Caco-2 (cell line): ENCODE data around the gene WWOX. TPM values are rescaled to one million over a fixed set of nuclear protein-coding genes. Genes with fewer than 3 reads are reported as not detected.

Experiments
- BruUV-seq: library from RNA; stranded (reverse); fragments of 400-500 nt; replicated peaks from 2 replicates; lab custom pipeline; 2021; lab: Mats Ljungman, UMichigan
- CTCF ChIA-PET: fragments of 300-600 bp; sonication (Branson Sonifier 250); formaldehyde crosslinking; loops from one replicate; lab custom pipeline; 2022; ENCODE audit warnings: antibody characterized with exemption; lab: Charles Lee
- POLR2A ChIA-PET: fragments of 300-600 bp; sonication (Branson Sonifier 250); formaldehyde crosslinking; loops from one replicate; lab custom pipeline; 2022; ENCODE audit warnings: antibody characterized with exemption; lab: Charles Lee
- DNase-seq, 2 experiments: peaks; one replicate each; pipeline versions ENCODE4 v3.0.0 to v3.0.0-alpha.2; 2020 to 2022
- H3K27me3 ChIP-seq: replicated peaks from 2 replicates; pipeline ENCODE4 v1.6.0; 2011; ENCODE audit warnings: low read length; ENCODE audit not compliant: control insufficient read depth, insufficient read depth
- H3K36me3 ChIP-seq: 2 replicates; pipeline ENCODE4 v1.5.1; 2011; ENCODE audit warnings: low read length; ENCODE audit not compliant: control insufficient read depth, insufficient read depth
- H3K4me1 ChIP-seq: fragments of 250-450 bp; sonication (Bioruptor Pico); 2 replicates; pipeline ENCODE4 v1.5.1; 2020; ENCODE audit warnings: mild to moderate bottlenecking
- H3K4me3 ChIP-seq: 2 replicates; pipeline ENCODE4 v1.5.1; 2011; ENCODE audit warnings: low read depth, mild to moderate bottlenecking, control low read depth, low read length
- H3K9me3 ChIP-seq: fragments of 250-450 bp; sonication (Bioruptor Pico); 2 replicates; pipeline ENCODE4 v1.5.1; 2020; ENCODE audit warnings: mild to moderate bottlenecking, moderate library complexity
- H3K27ac Mint-ChIP-seq: one replicate; pipeline ENCODE4 v1.8.0; 2022; ENCODE audit warnings: mixed read lengths; ENCODE audit not compliant: unreplicated experiment
- H3K27me3 Mint-ChIP-seq: one replicate; pipeline ENCODE4 v1.8.0; 2022; ENCODE audit warnings: mixed read lengths; ENCODE audit not compliant: insufficient read depth, unreplicated experiment
- H3K36me3 Mint-ChIP-seq: one replicate; pipeline ENCODE4 v1.8.0; 2022; ENCODE audit warnings: mild to moderate bottlenecking, mixed read lengths; ENCODE audit not compliant: insufficient read depth, unreplicated experiment
- H3K4me1 Mint-ChIP-seq: one replicate; pipeline ENCODE4 v1.8.0; 2022; ENCODE audit warnings: low read depth, mixed read lengths; ENCODE audit not compliant: unreplicated experiment
- H3K4me3 Mint-ChIP-seq: one replicate; pipeline ENCODE4 v1.8.0; 2022; ENCODE audit warnings: mild to moderate bottlenecking, moderate library complexity, mixed read lengths; ENCODE audit not compliant: unreplicated experiment
- H3K9me3 Mint-ChIP-seq: one replicate; pipeline ENCODE4 v1.8.0; 2022; ENCODE audit warnings: mixed read lengths; ENCODE audit not compliant: unreplicated experiment
- intact Hi-C: fragments of 100-400 bp; cut with micrococcal nuclease; formaldehyde crosslinking; loops from one replicate; pipeline ENCODE4 v1.10.0; 2022; ENCODE audit not compliant: unreplicated experiment
- total RNA-seq: library from RNA; stranded (reverse); gene quantifications from 2 replicates; pipeline ENCODE4 v1.2.3, GENCODE V29; 2022
- TF ChIP-seq, protein P1 (sequence below), 2 experiments: fragments of 200-600 bp in 1 of 2; IDR thresholded peaks; 1 replicate in 1 of 2; 2 replicates in 1 of 2; pipeline versions ENCODE4 v1.5.1 to v1.8.0; 2011 to 2022; ENCODE audit warnings: antibody characterized with exemption in 1 of 2, control low read depth in 1 of 2, inconsistent platforms in 1 of 2, low read depth in 1 of 2, low read length in 1 of 2, mild to moderate bottlenecking in 1 of 2, moderate library complexity in 1 of 2; ENCODE audit not compliant: insufficient read depth in 1 of 2, severe bottlenecking in 1 of 2, unreplicated experiment in 1 of 2

The WWOX gene
- total RNA-seq, 1 experiment from 2014 or later: 45.0 TPM

- Histone ChIP-seq H3K4me1 (peaks cover 9% of the 10 kb centered on the region), H3K4me3 (no peak overlapping the region), H3K9me3 (no peaks in the 10 kb centered on the region), H3K36me3 (no peaks in the 10 kb centered on the region), H3K27me3 (no peaks in the 10 kb centered on the region)
- TF ChIP-seq, protein P1, sequence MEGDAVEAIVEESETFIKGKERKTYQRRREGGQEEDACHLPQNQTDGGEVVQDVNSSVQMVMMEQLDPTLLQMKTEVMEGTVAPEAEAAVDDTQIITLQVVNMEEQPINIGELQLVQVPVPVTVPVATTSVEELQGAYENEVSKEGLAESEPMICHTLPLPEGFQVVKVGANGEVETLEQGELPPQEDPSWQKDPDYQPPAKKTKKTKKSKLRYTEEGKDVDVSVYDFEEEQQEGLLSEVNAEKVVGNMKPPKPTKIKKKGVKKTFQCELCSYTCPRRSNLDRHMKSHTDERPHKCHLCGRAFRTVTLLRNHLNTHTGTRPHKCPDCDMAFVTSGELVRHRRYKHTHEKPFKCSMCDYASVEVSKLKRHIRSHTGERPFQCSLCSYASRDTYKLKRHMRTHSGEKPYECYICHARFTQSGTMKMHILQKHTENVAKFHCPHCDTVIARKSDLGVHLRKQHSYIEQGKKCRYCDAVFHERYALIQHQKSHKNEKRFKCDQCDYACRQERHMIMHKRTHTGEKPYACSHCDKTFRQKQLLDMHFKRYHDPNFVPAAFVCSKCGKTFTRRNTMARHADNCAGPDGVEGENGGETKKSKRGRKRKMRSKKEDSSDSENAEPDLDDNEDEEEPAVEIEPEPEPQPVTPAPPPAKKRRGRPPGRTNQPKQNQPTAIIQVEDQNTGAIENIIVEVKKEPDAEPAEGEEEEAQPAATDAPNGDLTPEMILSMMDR (IDR thresholded peaks at IDR 0.05; ENCODE audit: insufficient read depth in 1 of 2, low read depth in 1 of 2, low read length in 1 of 2, severe bottlenecking in 1 of 2, unreplicated experiment in 1 of 2): no peak
- H3K27me3 Mint-ChIP-seq: no peaks in the 10 kb centered on the region
- no peak for DNase-seq
- no TSS peak for BruUV-seq
- H3K4me1 Mint-ChIP-seq: peaks cover 13% of the 10 kb centered on the region
- ChIA-PET POLR2A (no interaction called here), CTCF (no interaction called here)
- intact Hi-C loops: no loop called here
- no peak overlapping the region for H3K27ac Mint-ChIP-seq
- H3K4me3 Mint-ChIP-seq: no peak overlapping the region
- peaks cover 5% of the 10 kb centered on the region for H3K36me3 Mint-ChIP-seq
- H3K9me3 Mint-ChIP-seq: peaks cover 15% of the 10 kb centered on the region
Observed at GRCh38 chr16:78737630-78738029, 638.2 kb downstream of the WWOX start.

DNA sequence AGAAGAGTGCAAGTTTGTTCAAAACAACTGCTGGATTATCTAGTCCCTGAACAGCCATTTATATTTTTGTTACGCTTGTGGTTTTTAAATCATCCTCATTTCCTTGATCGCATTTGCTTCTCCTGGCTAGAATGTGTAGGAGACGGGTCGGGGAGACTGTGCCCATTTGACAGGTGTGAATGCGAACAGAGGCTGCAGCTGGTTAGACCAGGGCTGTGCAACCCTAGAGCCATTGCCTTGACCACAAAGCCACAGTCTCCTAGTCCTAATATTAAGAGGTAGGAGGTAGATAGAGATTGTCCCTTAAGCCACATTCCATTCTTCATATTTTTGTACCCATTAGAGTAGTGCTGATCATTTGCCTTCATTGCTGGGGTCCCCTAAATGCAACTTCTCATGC is 639.1 kb downstream of the WWOX start:
- BruUV-seq: no TSS peak
- peaks cover 9% of the 10 kb centered on the region for H3K4me1 ChIP-seq
- no peak overlapping the region for H3K27ac Mint-ChIP-seq
- H3K36me3 ChIP-seq: no peaks in the 10 kb centered on the region
- no peaks in the 10 kb centered on the region for H3K9me3 ChIP-seq
- CTCF ChIA-PET: no interaction called here
- intact Hi-C loops: no loop called here
- H3K4me3 ChIP-seq: no peak overlapping the region
- POLR2A ChIA-PET: no interaction called here
- TF ChIP-seq, protein P1 (IDR thresholded peaks at IDR 0.05; ENCODE audit: insufficient read depth in 1 of 2, low read depth in 1 of 2, low read length in 1 of 2, severe bottlenecking in 1 of 2, unreplicated experiment in 1 of 2): no peak
- peaks cover 8% of the 10 kb centered on the region for H3K4me1 Mint-ChIP-seq
- no peak overlapping the region for H3K4me3 Mint-ChIP-seq
- H3K36me3 Mint-ChIP-seq: peaks cover 5% of the 10 kb centered on the region
- no peak for DNase-seq
- no peaks in the 10 kb centered on the region for H3K27me3 ChIP-seq
- H3K27me3 Mint-ChIP-seq: no peaks in the 10 kb centered on the region
- H3K9me3 Mint-ChIP-seq: peaks cover 15% of the 10 kb centered on the region

GRCh38 chr16:78740269-78740668 is 640.8 kb downstream of the WWOX start:
- no TSS peak for BruUV-seq
- no peak for DNase-seq
- H3K9me3 Mint-ChIP-seq: peaks cover 15% of the 10 kb centered on the region
- TF ChIP-seq, protein P1 (IDR thresholded peaks at IDR 0.05; ENCODE audit: insufficient read depth in 1 of 2, low read depth in 1 of 2, low read length in 1 of 2, severe bottlenecking in 1 of 2, unreplicated experiment in 1 of 2): no peak
- no peak overlapping the region for H3K4me3 Mint-ChIP-seq
- Histone ChIP-seq H3K27me3 (no peaks in the 10 kb centered on the region), H3K4me1 (no peaks in the 10 kb centered on the region), H3K9me3 (no peaks in the 10 kb centered on the region), H3K4me3 (no peak overlapping the region), H3K36me3 (no peaks in the 10 kb centered on the region)
- no peaks in the 10 kb centered on the region for H3K27me3 Mint-ChIP-seq
- CTCF ChIA-PET: no interaction called here
- intact Hi-C loops: no loop called here
- H3K36me3 Mint-ChIP-seq: no peaks in the 10 kb centered on the region
- H3K4me1 Mint-ChIP-seq: no peaks in the 10 kb centered on the region
- no peak overlapping the region for H3K27ac Mint-ChIP-seq
- POLR2A ChIA-PET: no interaction called here
